ENCODE measurements around the gene TRIP12. TPM values are rescaled to one million over a fixed set of nuclear protein-coding genes. Genes with fewer than 3 reads are reported as not detected.

Gene TRIP12
- total and polyA plus RNA-seq, 2 of the 8 experiments (the other 6 are each of a cell fraction or from before 2014, with no cell fraction given): 23.1 to 174 TPM

DNA sequence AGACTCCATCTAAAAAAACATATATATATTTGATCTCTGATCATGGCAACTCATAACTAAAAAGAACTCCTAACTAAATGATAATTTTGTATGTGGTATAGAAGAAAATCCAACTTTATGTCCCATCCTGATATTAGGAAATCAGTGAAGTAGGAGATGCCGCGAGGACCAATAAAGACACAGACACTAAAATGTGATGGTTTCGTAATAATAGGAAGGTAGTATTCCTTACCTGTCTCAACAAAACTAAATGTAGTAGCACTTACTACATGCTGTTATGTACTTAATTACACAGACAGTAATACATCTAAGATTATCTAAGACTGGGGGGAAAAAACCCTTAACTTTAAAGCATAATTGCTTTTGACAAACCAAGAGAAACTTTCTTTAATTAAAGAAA, 63.5 kb downstream of the TRIP12 start:
- Histone ChIP-seq H2BK120ac (replicated peaks; ENCODE audit: low read depth, low read length) (no peak overlapping the region), H3K23ac (ENCODE audit: insufficient read length) (no peak overlapping the region), H2BK15ac (ENCODE audit: low read length) (no peak overlapping the region), H2BK20ac (ENCODE audit: low read length) (no peak overlapping the region), H2AFZ (ENCODE audit: low read length) (no peak overlapping the region), H3K4me1 (replicated peaks in 1 of 4; ENCODE audit: control insufficient read depth in 3 of 4, insufficient read depth in 4 of 4, low read length in 3 of 4) (no peaks in the 10 kb centered on the region), H3K4me3 (ENCODE audit: extremely low read depth in 1 of 4, insufficient read depth in 2 of 4, low read depth in 3 of 4, low read length in 4 of 4) (no peak overlapping the region), H4K20me1 (replicated peaks in 1 of 2; ENCODE audit: control insufficient read depth in 1 of 2, insufficient read depth in 2 of 2, low read length in 2 of 2) (peaks cover 0 to 1% of the 10 kb centered on the region in 2 experiments), H3K4me2 (ENCODE audit: insufficient read depth in 1 of 2, low read depth in 2 of 2, low read length in 2 of 2) (no peak overlapping the region), H3K27ac (ENCODE audit: low read depth, low read length) (no peak overlapping the region), H3K23me2 (ENCODE audit: low read depth, low read length) (no peaks in the 10 kb centered on the region), H3K4ac (replicated peaks; ENCODE audit: insufficient read length, low read depth, low read length) (no peak overlapping the region), H3K79me2 (ENCODE audit: control insufficient read depth in 1 of 2, insufficient read depth in 2 of 2, low read length in 2 of 2) (peaks cover 0 to 21% of the 10 kb centered on the region in 2 experiments; a peak in 2 of 4 replicates), H4K8ac (ENCODE audit: extremely low read depth, insufficient read depth, low read length) (no peak overlapping the region; the same call in 1 of the 2 replicates), H4K5ac (ENCODE audit: insufficient read length, low read depth, low read length) (no peak overlapping the region), H3K27me3 (replicated peaks in 1 of 4; ENCODE audit: control insufficient read depth in 3 of 4, extremely low read depth in 1 of 4, insufficient read depth in 3 of 4, low read length in 3 of 4) (no peaks in the 10 kb centered on the region), H3K14ac (ENCODE audit: insufficient read length) (no peak overlapping the region), H4K91ac (replicated peaks; ENCODE audit: insufficient read length, low read length) (no peak overlapping the region), H3K9ac (replicated peaks in 1 of 4; ENCODE audit: extremely low read depth in 1 of 4, low read depth in 3 of 4, low read length in 3 of 4) (no peak overlapping the region), H3K79me1 (ENCODE audit: low read depth, low read length) (0 out of 2 replicates have a peak, but pooled peaks cover 2% of the 10 kb centered on the region), H3K18ac (ENCODE audit: extremely low read depth, low read length) (no peak overlapping the region), H2BK12ac (ENCODE audit: low read depth, low read length) (no peak overlapping the region), H3K9me3 (ENCODE audit: insufficient read depth in 2 of 2, low read depth in 1 of 2, low read length in 1 of 2) (no peaks in the 10 kb centered on the region), H2AK5ac (ENCODE audit: low read depth, low read length) (no peak overlapping the region), H3K36me3 (ENCODE audit: control insufficient read depth in 2 of 4, insufficient read depth in 4 of 4, low read length in 3 of 4) (peaks cover 0 to 24% (median 15%) of the 10 kb centered on the region in 4 experiments; a peak in 5 of 8 replicates), H3K56ac (replicated peaks; ENCODE audit: insufficient read length, low read depth, low read length) (no peak overlapping the region), H2BK5ac (ENCODE audit: low read depth, low read length) (no peak overlapping the region)
- ChIA-PET POLR2A (ENCODE audit: partially characterized antibody) (no interaction called here), CTCF (ENCODE audit: partially characterized antibody) (no interaction called here)
- FAIRE-seq (no peak), DNase-seq (ENCODE audit: low read depth in 1 of 2, low spot score in 2 of 2) (no peak)
- 99% methylated on average over 3 of the region's 3 CpGs; no CpG with 5 or more reads in 1 of the 2 experiments for WGBS, 2 experiments (ENCODE audit: extremely low coverage in 1 of 2, insufficient coverage in 1 of 2, insufficient read length in 1 of 2, insufficient replicate concordance in 2 of 2, low coverage in 1 of 2, low lambda C conversion rate in 2 of 2, missing lambda C conversion rate in 1 of 2)
- TF ChIP-seq TBP (IDR thresholded peaks at IDR 0.05; ENCODE audit: low read depth, low read length) (no peak), SP4 (IDR thresholded peaks at IDR 0.05; ENCODE audit: low read length) (no peak), SRF (IDR thresholded peaks at IDR 0.05; ENCODE audit: low read depth, low read length) (no peak), KDM1A (IDR thresholded peaks at IDR 0.05; ENCODE audit: borderline replicate concordance, low read length) (no peak), RXRA (IDR thresholded peaks at IDR 0.05; ENCODE audit: insufficient read depth, low read depth, low read length) (no peak), CHD1 (IDR thresholded peaks at IDR 0.05; ENCODE audit: low read depth, low read length) (no peak), GABPA (IDR thresholded peaks at IDR 0.05; ENCODE audit: borderline replicate concordance, insufficient read depth, low read length) (no peak), SP1 (IDR thresholded peaks at IDR 0.05; ENCODE audit: low read depth, low read length) (no peak), POLR2AphosphoS5 (IDR thresholded peaks at IDR 0.05; ENCODE audit: low read depth, low read length) (no peak), TCF12 (IDR thresholded peaks at IDR 0.05; ENCODE audit: low read depth, low read length) (no peak)
- TF ChIP-seq, protein P1, sequence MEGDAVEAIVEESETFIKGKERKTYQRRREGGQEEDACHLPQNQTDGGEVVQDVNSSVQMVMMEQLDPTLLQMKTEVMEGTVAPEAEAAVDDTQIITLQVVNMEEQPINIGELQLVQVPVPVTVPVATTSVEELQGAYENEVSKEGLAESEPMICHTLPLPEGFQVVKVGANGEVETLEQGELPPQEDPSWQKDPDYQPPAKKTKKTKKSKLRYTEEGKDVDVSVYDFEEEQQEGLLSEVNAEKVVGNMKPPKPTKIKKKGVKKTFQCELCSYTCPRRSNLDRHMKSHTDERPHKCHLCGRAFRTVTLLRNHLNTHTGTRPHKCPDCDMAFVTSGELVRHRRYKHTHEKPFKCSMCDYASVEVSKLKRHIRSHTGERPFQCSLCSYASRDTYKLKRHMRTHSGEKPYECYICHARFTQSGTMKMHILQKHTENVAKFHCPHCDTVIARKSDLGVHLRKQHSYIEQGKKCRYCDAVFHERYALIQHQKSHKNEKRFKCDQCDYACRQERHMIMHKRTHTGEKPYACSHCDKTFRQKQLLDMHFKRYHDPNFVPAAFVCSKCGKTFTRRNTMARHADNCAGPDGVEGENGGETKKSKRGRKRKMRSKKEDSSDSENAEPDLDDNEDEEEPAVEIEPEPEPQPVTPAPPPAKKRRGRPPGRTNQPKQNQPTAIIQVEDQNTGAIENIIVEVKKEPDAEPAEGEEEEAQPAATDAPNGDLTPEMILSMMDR (IDR thresholded peaks at IDR 0.05; ENCODE audit: control extremely low read depth in 1 of 3, insufficient read depth in 1 of 3, low read depth in 1 of 3, low read length in 3 of 3): no peak
- TF ChIP-seq, protein P2, sequence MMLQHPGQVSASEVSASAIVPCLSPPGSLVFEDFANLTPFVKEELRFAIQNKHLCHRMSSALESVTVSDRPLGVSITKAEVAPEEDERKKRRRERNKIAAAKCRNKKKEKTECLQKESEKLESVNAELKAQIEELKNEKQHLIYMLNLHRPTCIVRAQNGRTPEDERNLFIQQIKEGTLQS (IDR thresholded peaks at IDR 0.05; ENCODE audit: insufficient read depth, low read depth, low read length): no peak
